Peyer's patch (tissue), 4 donors: ENCODE results near the gene SDC4. TPM values are rescaled to one million over a fixed set of nuclear protein-coding genes. Genes with fewer than 3 reads are reported as not detected.
A peak's percentile ranks its signal among the peaks of the same experiment; 100 is the strongest.

Experiments used
- DNase-seq, 3 donors: peaks; one replicate each; pipeline ENCODE4 v3.0.0-alpha.2; 2017 to 2019
- H3K27ac ChIP-seq, 4 donors: fragments of 200-600 bp; sonication (generic); one replicate each; pipeline ENCODE4 v1.5.1; 2016 to 2019
- H3K27me3 ChIP-seq, 2 donors: fragments of 200-600 bp; sonication (generic); one replicate each; pipeline ENCODE4 v1.5.1; 2019
- H3K36me3 ChIP-seq, 3 donors: fragments of 200-600 bp; sonication (generic); one replicate each; pipeline ENCODE4 v1.5.1; 2016 to 2019
- H3K4me1 ChIP-seq, 4 donors: fragments of 200-600 bp; sonication (generic); one replicate each; pipeline ENCODE4 v1.5.1; 2016 to 2019
- H3K4me3 ChIP-seq, 4 donors: fragments of 200-600 bp; sonication (generic); 1 replicate in 3 of 4; 2 replicates in 1 of 4; pipeline ENCODE4 v1.5.1; 2016 to 2019; ENCODE audit warnings: mild to moderate bottlenecking in 1 of 4
- H3K9me3 ChIP-seq, 4 donors: fragments of 200-600 bp; sonication (generic); one replicate each; pipeline ENCODE4 v1.5.1; 2016 to 2019; ENCODE audit warnings: mild to moderate bottlenecking in 1 of 4
- CTCF ChIP-seq, 6 experiments: fragments of 450-650 bp in 4 of 6; fragments of 200-600 bp in 2 of 6; sonication (generic) in 1 of 6; IDR thresholded peaks; one replicate each; pipeline ENCODE4 v1.5.1; 2017 to 2019; ENCODE audit warnings: antibody characterized with exemption in 6 of 6, mild to moderate bottlenecking in 3 of 6, moderate library complexity in 1 of 6
- POLR2A ChIP-seq, 2 donors: fragments of 450-650 bp; IDR thresholded peaks; one replicate each; pipeline ENCODE4 v1.5.1; 2017; ENCODE audit warnings: antibody characterized with exemption in 2 of 2, mild to moderate bottlenecking in 2 of 2, moderate library complexity in 2 of 2
- total RNA-seq, 4 donors: library from RNA; depleted of rRNA; stranded (reverse); fragments of >200 nt; gene quantifications; one replicate each; pipeline ENCODE4 v1.1.0, GENCODE V29; 2016

SDC4 gene
- total RNA-seq, 4 donors from 2014 or later = 21.5 to 49.7 (median 32.5) TPM

- H3K4me1 ChIP-seq = peaks cover 0 to 46% (median 7%) of the 10 kb centered on the region in 4 donors
- H3K36me3 ChIP-seq = no peaks in the 10 kb centered on the region
- no peaks in the 10 kb centered on the region for H3K27me3 ChIP-seq
- TF ChIP-seq POLR2A (IDR thresholded peaks at IDR 0.05) (no peak), CTCF (IDR thresholded peaks at IDR 0.05) (no peak)
- H3K27ac ChIP-seq = peak overlapping the region; percentile 76 to 96 (median 87)
- no peak for DNase-seq
- peak overlapping the region; percentile 52 to 90 (median 66) for H3K4me3 ChIP-seq
- no peaks in the 10 kb centered on the region for H3K9me3 ChIP-seq
Measured at GRCh38 chr20:45347297-45347935, 808 bp downstream of the SDC4 start.

GRCh38 chr20:45346851-45347250, 1.4 kb downstream of the SDC4 start:
- Histone ChIP-seq H3K27me3 (no peaks in the 10 kb centered on the region), H3K4me1 (peaks cover 0 to 51% (median 7%) of the 10 kb centered on the region in 4 donors), H3K27ac (peak overlapping the region; percentile 76 to 96 (median 87)), H3K9me3 (no peaks in the 10 kb centered on the region), H3K4me3 (peak overlapping the region; percentile 12 to 90 (median 62)), H3K36me3 (no peaks in the 10 kb centered on the region)
- DNase-seq = no peak
- TF ChIP-seq CTCF (IDR thresholded peaks at IDR 0.05) = no peak
- TF ChIP-seq POLR2A (IDR thresholded peaks at IDR 0.05) = no peak

GRCh38 chr20:45346291-45346718, 1.9 kb downstream of the SDC4 start:
- no peaks in the 10 kb centered on the region for H3K9me3 ChIP-seq
- H3K4me3 ChIP-seq = peak overlapping the region in 3 of 4 donors; percentile 52 to 90 (median 73)
- peaks cover 0 to 57% (median 7%) of the 10 kb centered on the region in 4 donors for H3K4me1 ChIP-seq
- peak in 1 of 3 donors; percentile 52 for DNase-seq
- no peaks in the 10 kb centered on the region for H3K27me3 ChIP-seq
- no peaks in the 10 kb centered on the region for H3K36me3 ChIP-seq
- TF ChIP-seq POLR2A (IDR thresholded peaks at IDR 0.05) (no peak), CTCF (IDR thresholded peaks at IDR 0.05) (no peak)
- peak overlapping the region in 3 of 4 donors; percentile 82 to 96 (median 92) for H3K27ac ChIP-seq

- peaks cover 0 to 66% (median 7%) of the 10 kb centered on the region in 4 donors for H3K4me1 ChIP-seq
- DNase-seq = peak in 2 of 3 donors; percentile 59 to 63
- peak overlapping the region; percentile 18 to 96 (median 87) for H3K27ac ChIP-seq
- no peaks in the 10 kb centered on the region for H3K27me3 ChIP-seq
- TF ChIP-seq POLR2A (IDR thresholded peaks at IDR 0.05) = no peak
- TF ChIP-seq CTCF (IDR thresholded peaks at IDR 0.05) = no peak
- no peaks in the 10 kb centered on the region for H3K9me3 ChIP-seq
- H3K36me3 ChIP-seq = no peaks in the 10 kb centered on the region
- H3K4me3 ChIP-seq = peak overlapping the region in 2 of 4 donors; percentile 73 to 90
Measured at GRCh38 chr20:45345104-45345936, 2.9 kb downstream of the SDC4 start.

- Histone ChIP-seq H3K36me3 (no peaks in the 10 kb centered on the region), H3K9me3 (no peaks in the 10 kb centered on the region), H3K27me3 (no peaks in the 10 kb centered on the region), H3K27ac (peak overlapping the region; percentile 18 to 96 (median 87)), H3K4me1 (peaks cover 0 to 77% (median 7%) of the 10 kb centered on the region in 4 donors), H3K4me3 (peak overlapping the region in 2 of 4 donors; percentile 73 to 90)
- TF ChIP-seq POLR2A (IDR thresholded peaks at IDR 0.05) (peak in 1 of 2 donors; percentile 10), CTCF (IDR thresholded peaks at IDR 0.05) (no peak)
- peak; percentile 22 to 76 (median 58) for DNase-seq
Measured at GRCh38 chr20:45344168-45344860, 3.9 kb downstream of the SDC4 start.
